ENCODE data around the gene TRPC6. TPM values are rescaled to one million over a fixed set of nuclear protein-coding genes. Genes with fewer than 3 reads are reported as not detected.

TRPC6 gene
- total RNA-seq, 1 experiment from 2014 or later = not detected

DNA sequence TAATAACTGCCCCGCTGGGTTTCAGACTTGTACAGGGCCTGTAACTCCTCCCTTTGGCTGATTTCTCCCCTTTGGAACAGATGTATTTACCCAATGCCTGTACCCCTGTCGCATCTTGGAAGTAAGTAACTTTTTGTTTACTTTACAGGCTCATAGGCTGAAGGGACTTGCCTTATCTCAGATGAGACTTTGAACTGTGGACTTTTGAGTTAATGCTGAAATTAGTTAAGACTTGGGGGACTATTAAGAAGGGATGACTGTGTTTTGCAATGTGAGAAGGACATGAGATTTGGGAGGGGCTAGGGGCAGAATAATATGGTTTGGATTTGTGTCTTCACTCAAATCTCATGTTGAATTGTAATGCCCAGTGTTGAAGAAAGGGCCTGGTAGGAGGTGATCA lies 62.0 kb downstream of the TRPC6 start:
- Mint-ChIP-seq H3K4me3 (ENCODE audit: unreplicated experiment) (no peak overlapping the region), H3K4me1 (ENCODE audit: insufficient read depth, unreplicated experiment) (no peaks in the 10 kb centered on the region), H3K9me3 (ENCODE audit: unreplicated experiment) (no peaks in the 10 kb centered on the region), H3K27me3 (ENCODE audit: insufficient read depth, unreplicated experiment) (no peaks in the 10 kb centered on the region), H3K36me3 (ENCODE audit: insufficient read depth, unreplicated experiment) (no peaks in the 10 kb centered on the region), H3K27ac (ENCODE audit: low read depth, unreplicated experiment) (no peak overlapping the region)
- no TSS peak for BruUV-seq (replicated peaks)
- intact Hi-C loops (cut with micrococcal nuclease) = no loop called here
- POLR2A ChIA-PET = no interaction called here
- DNase-seq (ENCODE audit: unreplicated experiment) = no peak
- CTCF ChIA-PET = no interaction called here
- TF ChIP-seq, protein P1, sequence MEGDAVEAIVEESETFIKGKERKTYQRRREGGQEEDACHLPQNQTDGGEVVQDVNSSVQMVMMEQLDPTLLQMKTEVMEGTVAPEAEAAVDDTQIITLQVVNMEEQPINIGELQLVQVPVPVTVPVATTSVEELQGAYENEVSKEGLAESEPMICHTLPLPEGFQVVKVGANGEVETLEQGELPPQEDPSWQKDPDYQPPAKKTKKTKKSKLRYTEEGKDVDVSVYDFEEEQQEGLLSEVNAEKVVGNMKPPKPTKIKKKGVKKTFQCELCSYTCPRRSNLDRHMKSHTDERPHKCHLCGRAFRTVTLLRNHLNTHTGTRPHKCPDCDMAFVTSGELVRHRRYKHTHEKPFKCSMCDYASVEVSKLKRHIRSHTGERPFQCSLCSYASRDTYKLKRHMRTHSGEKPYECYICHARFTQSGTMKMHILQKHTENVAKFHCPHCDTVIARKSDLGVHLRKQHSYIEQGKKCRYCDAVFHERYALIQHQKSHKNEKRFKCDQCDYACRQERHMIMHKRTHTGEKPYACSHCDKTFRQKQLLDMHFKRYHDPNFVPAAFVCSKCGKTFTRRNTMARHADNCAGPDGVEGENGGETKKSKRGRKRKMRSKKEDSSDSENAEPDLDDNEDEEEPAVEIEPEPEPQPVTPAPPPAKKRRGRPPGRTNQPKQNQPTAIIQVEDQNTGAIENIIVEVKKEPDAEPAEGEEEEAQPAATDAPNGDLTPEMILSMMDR (IDR thresholded peaks at IDR 0.05; ENCODE audit: unreplicated experiment) = no peak

DNA sequence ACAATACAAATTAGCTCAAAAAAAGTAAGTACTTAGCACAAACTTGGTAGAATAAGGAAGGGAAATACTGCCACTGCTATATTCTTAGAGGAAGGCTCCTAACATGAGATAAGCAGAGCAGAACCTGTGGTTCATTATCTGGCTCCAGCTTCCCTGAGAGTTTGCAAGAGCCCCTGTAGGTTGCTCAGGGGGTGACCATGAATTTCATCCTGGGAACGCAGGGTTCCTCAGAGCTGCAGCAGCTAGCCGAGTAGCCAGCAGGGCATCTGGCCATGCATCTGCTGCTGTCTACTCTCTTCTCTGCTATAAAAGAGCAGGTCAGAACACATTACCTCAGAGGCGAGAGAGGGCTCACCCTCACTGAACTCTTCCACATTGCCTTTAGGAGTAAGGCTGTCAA lies 67.3 kb downstream of the TRPC6 start:
- ChIA-PET CTCF (interaction anchor here (1.4 kb wide), 1 partner anchor 348 kb away, joined by 3 read pairs; no protein-coding TSS in a partner anchor), POLR2A (interaction anchor here (0.6 kb wide), 1 partner anchor 260 kb away, joined by 3 read pairs; no protein-coding TSS in a partner anchor)
- H3K27me3 Mint-ChIP-seq (ENCODE audit: insufficient read depth, unreplicated experiment) = no peaks in the 10 kb centered on the region
- H3K27ac Mint-ChIP-seq (ENCODE audit: low read depth, unreplicated experiment) = no peak overlapping the region
- intact Hi-C loops (cut with micrococcal nuclease) = no loop called here
- no TSS peak for BruUV-seq (replicated peaks)
- no peak overlapping the region for H3K4me3 Mint-ChIP-seq (ENCODE audit: unreplicated experiment)
- H3K9me3 Mint-ChIP-seq (ENCODE audit: unreplicated experiment) = no peaks in the 10 kb centered on the region
- no peaks in the 10 kb centered on the region for H3K4me1 Mint-ChIP-seq (ENCODE audit: insufficient read depth, unreplicated experiment)
- H3K36me3 Mint-ChIP-seq (ENCODE audit: insufficient read depth, unreplicated experiment) = no peaks in the 10 kb centered on the region
- TF ChIP-seq, protein P1 (IDR thresholded peaks at IDR 0.05; ENCODE audit: unreplicated experiment) = no peak
- DNase-seq (ENCODE audit: unreplicated experiment) = no peak

DNA sequence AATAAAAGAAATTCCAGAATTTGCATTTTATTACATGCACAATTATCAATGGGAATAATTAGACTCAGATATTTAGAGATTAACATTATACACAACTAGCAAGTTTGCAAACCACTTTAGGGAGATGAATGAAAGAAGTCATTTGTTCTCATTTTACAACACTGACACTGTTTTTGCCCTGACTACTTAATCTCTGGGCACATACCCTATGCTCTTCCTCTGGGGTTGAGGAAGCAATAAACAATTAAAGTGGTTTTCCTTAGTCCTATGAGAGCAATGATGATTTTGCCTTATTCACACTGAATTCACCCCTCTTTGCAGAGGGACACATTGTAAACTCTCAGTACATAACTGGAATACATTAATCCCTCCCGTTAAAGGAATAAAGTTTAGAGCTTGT lies 72.7 kb downstream of the TRPC6 start:
- BruUV-seq (replicated peaks) = no TSS peak
- no peak overlapping the region for H3K4me3 Mint-ChIP-seq (ENCODE audit: unreplicated experiment)
- no peaks in the 10 kb centered on the region for H3K36me3 Mint-ChIP-seq (ENCODE audit: insufficient read depth, unreplicated experiment)
- ChIA-PET CTCF (interaction anchor here (1.2 kb wide), 1 partner anchor 17 kb away, joined by 3 read pairs; no protein-coding TSS in a partner anchor), POLR2A (no interaction called here)
- H3K27ac Mint-ChIP-seq (ENCODE audit: low read depth, unreplicated experiment) = no peak overlapping the region
- H3K27me3 Mint-ChIP-seq (ENCODE audit: insufficient read depth, unreplicated experiment) = no peaks in the 10 kb centered on the region
- H3K9me3 Mint-ChIP-seq (ENCODE audit: unreplicated experiment) = peaks cover 8% of the 10 kb centered on the region
- TF ChIP-seq, protein P1 (IDR thresholded peaks at IDR 0.05; ENCODE audit: unreplicated experiment) = no peak
- DNase-seq (ENCODE audit: unreplicated experiment) = no peak
- intact Hi-C loops (cut with micrococcal nuclease) = no loop called here
- no peaks in the 10 kb centered on the region for H3K4me1 Mint-ChIP-seq (ENCODE audit: insufficient read depth, unreplicated experiment)

DNA sequence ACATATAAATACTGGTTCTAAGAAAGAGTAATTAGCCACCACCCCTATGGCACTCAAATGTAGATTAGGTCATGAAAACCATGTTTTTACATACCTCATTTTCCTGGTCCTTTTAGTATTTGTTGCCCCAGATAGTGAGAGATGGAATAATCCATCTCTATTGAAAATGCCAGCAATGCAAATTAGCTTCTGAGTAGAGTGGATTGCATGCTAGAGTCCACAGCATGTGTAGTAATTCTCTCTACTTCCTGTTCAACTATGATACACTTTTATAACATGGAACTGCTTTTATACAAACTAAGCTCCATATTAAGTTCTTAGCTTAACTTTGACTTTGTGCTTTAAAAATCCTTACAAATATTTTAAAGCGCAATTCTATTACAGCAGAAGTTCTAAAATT lies 73.2 kb downstream of the TRPC6 start:
- H3K27me3 Mint-ChIP-seq (ENCODE audit: insufficient read depth, unreplicated experiment) = no peaks in the 10 kb centered on the region
- ChIA-PET CTCF (interaction anchor here (1.2 kb wide), 1 partner anchor 16 kb away, joined by 3 read pairs; no protein-coding TSS in a partner anchor), POLR2A (no interaction called here)
- no peak overlapping the region for H3K4me3 Mint-ChIP-seq (ENCODE audit: unreplicated experiment)
- TF ChIP-seq, protein P1 (IDR thresholded peaks at IDR 0.05; ENCODE audit: unreplicated experiment) = no peak
- no peaks in the 10 kb centered on the region for H3K4me1 Mint-ChIP-seq (ENCODE audit: insufficient read depth, unreplicated experiment)
- intact Hi-C loops (cut with micrococcal nuclease) = no loop called here
- H3K36me3 Mint-ChIP-seq (ENCODE audit: insufficient read depth, unreplicated experiment) = no peaks in the 10 kb centered on the region
- peaks cover 8% of the 10 kb centered on the region for H3K9me3 Mint-ChIP-seq (ENCODE audit: unreplicated experiment)
- H3K27ac Mint-ChIP-seq (ENCODE audit: low read depth, unreplicated experiment) = no peak overlapping the region
- BruUV-seq (replicated peaks) = no TSS peak
- no peak for DNase-seq (ENCODE audit: unreplicated experiment)
